Measurements from ENCODE around the gene IGF2BP1.

- TF ChIP-seq, protein P1, sequence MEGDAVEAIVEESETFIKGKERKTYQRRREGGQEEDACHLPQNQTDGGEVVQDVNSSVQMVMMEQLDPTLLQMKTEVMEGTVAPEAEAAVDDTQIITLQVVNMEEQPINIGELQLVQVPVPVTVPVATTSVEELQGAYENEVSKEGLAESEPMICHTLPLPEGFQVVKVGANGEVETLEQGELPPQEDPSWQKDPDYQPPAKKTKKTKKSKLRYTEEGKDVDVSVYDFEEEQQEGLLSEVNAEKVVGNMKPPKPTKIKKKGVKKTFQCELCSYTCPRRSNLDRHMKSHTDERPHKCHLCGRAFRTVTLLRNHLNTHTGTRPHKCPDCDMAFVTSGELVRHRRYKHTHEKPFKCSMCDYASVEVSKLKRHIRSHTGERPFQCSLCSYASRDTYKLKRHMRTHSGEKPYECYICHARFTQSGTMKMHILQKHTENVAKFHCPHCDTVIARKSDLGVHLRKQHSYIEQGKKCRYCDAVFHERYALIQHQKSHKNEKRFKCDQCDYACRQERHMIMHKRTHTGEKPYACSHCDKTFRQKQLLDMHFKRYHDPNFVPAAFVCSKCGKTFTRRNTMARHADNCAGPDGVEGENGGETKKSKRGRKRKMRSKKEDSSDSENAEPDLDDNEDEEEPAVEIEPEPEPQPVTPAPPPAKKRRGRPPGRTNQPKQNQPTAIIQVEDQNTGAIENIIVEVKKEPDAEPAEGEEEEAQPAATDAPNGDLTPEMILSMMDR (IDR thresholded peaks at IDR 0.05): no peak
- no peak for TF ChIP-seq POLR2A (IDR thresholded peaks at IDR 0.05)
- TF ChIP-seq POLR2AphosphoS5 (IDR thresholded peaks at IDR 0.05): no peak
Observed at GRCh38 chr17:48997103-48997826, at the start of gene IGF2BP1.

All from suprapubic skin (tissue), 4 donors.